ENCODE data around the gene FUT9.
A peak's percentile ranks its signal among the peaks of the same experiment; 100 is the strongest.

Gene FUT9

DNA sequence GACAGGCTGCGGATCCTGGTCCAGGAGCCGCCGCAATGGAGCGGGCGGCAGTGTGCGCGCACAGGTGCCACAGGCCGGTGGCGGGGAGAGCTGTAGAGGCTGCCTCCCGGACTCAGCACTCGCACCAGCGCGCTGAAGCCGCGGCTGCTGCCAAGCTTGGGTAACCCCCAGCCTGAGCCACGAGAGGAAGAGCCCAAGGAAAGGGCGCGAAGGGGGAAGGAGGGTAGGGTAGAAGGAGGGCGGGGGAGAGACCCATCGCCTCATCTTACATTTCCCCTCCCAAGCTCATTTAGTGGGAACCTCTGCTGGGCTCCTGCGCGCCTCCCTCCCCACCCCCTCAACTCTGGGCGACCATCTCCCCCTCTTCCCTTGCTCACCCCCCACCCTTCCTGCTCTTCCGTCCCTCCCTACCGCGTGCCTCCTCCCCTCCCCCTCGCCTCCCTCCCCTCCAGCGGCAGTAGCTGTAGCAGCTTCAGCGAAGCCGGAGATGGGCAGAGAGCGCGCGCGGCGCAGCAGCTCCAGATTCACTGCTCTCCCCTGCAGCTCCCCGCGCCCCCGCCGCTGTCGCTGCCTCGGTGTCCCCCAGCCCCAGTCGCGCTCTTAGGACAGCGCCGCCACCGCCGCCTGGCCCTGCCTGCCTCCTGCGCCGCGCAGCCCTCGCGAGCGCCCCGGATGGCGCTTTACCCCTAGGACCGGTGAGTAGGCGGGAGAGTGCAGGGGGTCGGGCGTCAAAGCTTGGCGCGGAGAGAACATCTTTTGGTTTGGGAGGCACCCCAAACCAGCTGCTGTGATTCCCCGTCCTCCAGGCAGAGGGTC lies at the start of gene FUT9:
Gene FUT9, plus strand, starts transcription at position 457 of the 816 bp plus-strand sequence. CDS start 187,182 bp downstream, outside the sequence.
- DNase-seq, result peak; percentile 88

DNA sequence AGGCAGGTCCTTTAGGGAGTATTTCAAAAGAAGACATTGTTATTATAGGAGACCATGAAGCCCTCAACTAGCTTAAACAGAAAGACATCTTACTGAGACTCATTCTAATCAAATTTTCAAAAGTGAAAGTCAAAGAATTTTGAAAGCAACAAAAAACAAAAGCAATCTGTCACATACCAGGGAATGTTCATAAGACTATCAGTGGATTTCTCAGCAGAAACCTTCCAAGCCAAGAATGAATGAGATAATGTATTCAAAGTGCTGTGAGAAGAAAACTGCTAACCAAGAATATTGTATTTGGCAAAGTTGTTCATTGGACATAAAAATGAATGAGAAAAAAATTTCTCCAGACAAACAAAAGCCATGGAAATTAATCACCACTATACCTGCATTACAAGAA lies 48.2 kb upstream of the FUT9 start:
- no peak for DNase-seq

DNA sequence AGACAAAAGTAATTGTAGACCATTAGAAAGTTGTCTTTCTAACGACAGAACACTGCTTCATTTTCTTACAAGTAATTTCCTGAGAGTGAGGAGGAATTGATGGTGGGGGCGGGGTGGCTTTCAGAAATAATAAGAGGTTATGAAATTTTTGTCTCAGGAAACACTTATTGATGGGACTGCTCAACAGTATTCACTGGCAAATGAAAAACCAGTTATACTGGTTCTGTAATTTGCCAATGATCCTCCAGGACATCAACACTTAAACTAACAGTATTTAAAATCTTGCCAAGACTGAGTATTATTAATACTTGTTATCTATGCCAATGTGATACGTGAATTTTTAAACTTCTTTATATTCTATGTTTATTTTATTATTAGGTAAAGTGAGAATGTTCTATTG lies 41.8 kb upstream of the FUT9 start:
- DNase-seq, result no peak

DNA sequence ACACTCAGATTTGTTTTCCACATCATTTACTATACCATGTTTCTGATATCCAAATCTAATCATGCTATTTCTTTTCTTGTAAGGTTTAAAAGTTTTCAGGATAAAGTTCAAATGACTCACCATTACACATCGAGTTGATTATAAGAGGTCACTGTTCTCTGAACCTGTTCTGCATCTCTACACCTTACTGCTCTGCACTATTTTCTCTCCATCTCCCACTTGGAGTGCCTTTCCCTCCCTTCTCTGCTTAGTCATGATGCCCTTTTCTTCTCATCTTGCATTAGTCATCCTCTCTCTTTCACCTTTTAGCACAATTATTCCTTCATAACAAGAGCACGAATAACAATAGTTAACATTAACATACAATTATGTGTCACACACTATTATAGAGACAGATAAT lies 37.5 kb upstream of the FUT9 start:
- DNase-seq, result no peak

DNA sequence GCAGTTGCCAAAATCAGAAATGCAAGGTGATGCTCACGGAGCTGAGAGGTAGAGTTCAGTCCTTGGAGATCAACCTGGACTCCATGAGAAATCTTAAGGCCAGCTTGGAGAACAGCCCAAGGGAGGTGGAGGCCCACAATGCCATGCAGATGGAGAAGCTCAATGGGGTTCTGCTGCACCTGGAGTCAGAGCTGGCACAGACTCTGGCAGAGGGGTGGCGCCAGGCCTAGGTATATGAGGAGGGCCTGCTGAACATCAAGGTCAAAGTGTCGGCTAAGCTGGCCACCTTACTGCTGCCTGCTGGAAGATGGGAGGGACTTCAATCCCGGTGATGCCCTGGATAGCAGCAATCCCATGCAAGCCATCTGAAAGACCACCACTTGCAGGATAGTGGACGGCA lies 23.9 kb upstream of the FUT9 start:
- DNase-seq, result no peak

DNA sequence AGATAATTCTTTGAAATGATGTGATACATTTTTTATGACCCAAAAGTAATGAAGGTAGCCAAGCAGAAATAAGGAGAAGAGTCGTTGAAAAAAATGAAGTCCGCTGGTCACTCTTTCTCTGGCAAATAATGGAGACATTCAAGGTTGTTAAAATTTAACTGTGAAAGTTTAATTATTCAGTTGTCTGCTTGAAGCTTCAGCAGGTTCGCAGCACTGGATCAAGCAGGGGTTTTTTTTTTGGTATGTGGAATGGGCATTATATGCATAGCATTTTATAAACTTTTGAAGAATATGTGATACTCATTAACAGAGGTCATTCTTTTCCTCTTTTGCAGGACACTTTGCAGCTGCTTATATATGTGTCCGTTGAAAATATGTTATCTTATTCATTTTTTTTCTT lies 21.6 kb upstream of the FUT9 start:
- DNase-seq, result no peak

DNA sequence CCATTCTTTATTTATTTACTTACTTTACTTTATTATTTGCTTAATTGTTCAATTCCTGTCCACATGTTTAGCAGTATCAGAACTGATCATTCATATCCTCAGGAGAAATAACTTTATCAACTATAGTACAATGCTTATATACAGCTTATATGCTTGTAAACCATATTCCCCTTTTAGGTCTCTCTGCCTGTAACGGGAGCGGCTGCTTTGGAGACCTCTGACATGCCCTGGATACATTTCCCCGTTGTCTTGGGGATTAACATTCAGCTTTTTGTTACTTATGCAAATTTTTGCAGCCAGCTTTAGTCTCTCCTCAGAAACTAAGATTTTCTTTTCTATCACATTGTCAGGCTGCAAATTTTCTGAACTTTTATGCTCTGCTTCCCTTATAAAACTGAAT lies 17.6 kb upstream of the FUT9 start:
- DNase-seq, result no peak

DNA sequence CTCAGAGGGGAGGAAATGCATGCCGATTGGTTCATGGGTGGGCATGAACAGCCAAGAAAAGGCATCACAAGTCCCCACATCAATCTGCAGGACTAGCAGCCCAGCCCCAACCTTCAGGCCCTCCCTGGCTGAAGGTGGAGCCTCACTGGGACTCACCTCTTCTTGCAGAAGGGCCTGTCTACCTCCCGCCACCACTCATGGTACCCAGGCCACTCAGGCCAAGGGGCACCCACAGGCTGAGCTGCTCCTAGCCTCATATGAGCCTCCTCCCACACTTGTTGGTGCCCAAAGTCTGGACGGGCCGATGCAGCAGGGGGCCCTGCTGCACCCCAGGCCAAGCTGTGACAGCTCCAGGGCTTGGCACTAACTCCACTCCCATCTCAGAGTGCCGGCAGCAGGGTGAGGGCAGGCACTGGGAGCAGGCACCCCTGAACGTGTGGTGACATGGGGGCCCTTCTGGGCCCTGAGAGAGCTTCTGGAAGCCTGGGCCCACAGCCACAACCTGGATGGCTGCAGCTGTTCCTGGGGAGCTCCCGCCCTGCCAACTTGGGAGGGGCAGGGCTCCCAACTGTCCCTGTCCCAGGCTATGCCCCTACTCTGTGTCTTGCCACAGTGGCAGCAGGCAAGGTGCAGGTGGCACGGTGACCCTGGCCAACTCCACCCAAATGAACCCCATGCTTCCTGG lies 13.7 kb upstream of the FUT9 start:
- DNase-seq, result no peak

DNA sequence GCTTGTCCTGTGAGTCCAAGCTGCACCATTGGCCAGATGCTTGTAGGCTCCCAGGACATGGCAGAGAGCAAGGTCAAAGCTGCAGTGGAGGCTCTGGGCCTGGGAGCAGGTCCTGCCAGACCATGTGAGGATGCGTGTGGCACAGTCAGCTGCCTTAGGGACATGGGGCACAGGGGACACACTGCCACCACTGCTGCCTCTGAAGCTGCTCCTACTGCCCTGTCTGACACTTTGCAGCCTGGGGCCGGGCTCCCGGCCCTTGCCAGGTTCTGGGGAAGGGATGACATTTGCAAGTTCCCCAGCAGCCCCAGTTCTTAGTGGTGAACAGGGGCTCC lies 13.2 kb upstream of the FUT9 start:
- no peak for DNase-seq

DNA sequence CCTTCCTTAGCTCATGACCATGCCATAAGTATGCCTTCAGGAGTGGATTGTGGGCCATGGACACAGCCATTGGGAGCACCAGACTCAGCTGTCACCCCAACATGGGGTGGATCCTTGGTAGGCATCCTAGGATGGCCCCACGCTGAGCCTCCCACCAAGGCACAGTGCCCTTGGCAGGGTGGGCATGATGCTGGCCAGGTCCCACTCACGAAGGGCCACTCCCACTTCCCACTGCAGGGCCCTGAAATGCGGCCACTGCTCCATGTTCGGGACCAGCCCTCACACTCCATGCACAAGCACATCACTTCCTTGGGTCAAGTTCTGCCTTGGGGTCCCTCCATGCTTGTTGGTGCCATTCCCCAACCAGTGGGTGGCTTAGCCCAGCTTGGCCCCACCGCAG lies 12.9 kb upstream of the FUT9 start:
- no peak for DNase-seq

DNA sequence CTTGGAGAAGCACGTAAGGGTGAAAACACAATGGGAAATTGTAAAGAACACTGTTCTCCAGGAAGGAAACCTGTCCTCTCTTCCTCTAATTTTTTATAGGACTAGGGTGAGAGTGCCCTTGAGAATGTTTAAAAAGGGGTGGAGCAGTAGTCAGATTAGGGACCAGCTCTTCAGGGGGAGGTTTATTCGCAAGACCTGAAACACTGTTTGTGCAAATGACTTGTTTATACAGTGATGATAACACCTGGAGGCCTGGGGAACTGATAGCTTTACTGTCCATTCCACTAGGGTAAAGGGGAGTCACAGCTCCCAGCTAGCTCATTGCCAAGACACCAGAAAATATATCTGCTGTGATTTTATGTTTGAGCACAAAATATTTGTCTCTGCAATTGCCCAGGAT lies 8.1 kb upstream of the FUT9 start:
- DNase-seq, result no peak

DNA sequence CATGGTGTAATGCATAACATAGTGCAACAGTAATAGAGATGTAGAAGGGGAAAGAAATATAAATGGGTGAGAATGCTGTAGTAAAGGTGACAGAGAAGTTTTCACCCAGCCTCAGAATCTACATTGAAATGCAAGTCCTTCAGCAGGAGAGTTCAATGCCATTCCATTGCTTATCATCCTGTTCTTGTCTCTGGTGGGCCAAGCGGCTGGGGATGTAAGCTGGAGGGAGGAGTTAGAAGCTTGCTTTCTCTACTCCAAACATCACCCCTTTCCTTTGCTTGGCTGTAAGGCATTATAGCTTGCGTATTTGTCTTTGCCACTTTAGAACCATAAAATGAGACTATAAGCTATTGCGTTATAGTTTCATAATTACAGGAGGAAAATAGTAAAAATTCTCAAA lies 2.2 kb upstream of the FUT9 start:
- DNase-seq, result no peak

DNA sequence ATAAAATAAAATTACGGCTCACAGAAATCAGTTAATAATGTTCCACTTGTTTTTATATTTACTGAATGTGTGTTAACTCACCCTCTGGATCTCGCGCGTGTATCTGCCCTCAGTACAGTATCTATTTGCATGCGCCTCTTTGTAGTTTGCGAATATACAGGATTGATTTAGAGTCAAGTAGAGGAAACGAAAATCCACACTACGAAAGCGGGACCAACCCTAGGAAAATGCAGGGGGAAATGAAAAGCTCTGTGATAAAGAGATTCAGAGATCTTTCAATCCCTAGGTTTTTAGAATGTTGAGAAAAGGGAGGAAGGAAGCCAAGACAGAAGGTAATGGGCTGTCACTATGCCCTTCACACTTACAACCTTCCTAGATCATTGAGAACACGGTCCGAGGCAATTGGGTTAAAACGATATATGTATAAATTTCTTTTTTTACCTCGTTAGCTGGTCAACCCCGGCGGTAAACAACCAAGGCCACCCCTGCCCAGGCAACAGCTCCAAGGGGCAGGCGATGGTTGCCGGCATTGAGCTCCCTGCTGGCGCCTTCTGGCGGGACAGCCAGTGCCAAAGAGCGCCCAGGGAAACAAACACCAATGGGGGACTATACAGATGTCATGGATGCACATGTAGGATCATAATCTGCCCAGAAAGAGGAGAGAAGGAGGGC lies 792 bp upstream of the FUT9 start:
- peak; percentile 78 for DNase-seq

DNA sequence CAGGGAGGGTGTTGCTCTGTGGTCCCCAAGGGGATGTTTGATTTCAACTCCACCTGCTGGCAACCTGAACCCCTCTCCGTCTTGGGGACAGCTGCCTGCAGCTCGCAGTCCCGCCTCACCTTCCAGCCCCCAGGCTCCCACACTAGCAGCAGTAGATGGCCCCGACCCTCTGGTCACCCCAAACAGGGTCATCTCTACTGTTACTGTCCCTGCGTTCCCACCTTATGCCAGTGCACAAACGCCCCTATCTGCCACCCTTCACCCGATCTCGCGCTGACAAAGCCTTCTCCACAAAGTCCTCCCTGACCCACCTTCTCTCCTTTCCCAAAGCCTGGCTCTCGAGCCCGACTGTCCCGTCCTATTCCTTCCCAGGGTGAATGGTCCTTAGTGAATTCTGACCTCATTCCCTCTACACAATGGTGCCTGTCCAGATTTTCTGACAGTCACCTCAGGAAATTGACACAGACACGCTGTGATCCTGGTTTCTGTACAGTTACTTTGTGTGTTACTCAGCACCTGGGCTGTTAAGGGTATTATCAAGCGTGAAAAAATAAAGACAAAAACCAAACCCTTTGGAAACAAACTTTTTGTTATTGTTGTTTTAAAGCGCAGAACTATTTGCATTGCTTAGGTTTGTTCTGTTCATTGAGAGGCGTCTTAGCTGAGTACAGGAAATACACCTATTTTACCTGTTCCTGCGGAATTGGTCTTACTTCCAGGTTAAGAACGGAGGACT lies 728 bp downstream of the FUT9 start:
- DNase-seq, result no peak

DNA sequence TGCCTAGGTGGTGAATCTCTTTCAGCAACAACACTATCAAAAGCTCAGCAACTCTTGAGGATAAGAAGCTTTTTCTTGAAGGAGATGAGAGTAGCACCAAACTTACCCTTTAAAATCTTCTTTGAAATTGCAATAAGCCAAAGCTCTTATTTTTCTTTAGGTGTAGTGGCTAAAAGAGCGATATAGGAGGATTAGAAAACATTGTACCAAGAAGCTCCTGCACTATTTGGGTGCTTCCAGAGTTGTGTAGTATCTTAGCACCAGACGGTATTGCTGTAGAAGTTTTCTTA lies 1.2 kb downstream of the FUT9 start:
- DNase-seq, result no peak

DNA sequence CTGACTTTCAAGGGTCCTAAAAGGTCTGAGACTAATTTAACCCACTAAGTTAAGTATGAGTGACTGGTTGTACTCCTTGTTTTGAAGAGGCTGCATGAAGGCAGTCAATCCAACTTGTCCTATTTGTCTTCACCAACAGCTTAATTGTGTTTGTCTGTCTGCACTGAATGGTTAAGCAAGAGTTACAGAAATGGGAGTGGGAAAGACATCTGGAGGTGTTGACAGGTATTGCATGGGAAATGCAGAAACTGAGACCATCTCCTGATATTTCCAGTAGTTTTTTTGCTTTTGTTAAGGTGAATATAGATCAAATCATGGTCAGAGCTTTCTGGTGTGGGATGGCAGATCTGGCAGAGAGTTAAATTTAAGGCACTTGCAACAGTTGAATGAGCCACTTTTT lies 6.5 kb downstream of the FUT9 start:
- no peak for DNase-seq

DNA sequence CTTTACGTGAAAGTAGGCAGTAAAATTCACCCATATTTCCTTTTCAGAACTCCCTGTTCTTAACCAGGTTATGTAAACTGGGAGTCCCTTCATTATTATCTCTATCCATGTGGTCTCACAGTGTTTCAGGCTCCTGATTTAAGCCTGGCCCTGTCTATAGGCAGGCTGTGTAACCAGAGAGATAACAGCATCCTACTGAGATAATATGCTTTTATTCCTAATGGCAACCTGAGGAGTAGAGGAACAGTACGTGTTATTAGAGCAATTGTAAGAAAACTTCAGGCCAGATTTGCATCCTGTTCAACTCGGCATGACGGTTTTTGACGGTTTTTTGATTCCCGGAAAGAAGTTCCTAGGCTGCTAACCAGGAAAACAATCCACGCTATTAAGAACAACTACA lies 16.9 kb downstream of the FUT9 start:
- DNase-seq, result no peak

DNA sequence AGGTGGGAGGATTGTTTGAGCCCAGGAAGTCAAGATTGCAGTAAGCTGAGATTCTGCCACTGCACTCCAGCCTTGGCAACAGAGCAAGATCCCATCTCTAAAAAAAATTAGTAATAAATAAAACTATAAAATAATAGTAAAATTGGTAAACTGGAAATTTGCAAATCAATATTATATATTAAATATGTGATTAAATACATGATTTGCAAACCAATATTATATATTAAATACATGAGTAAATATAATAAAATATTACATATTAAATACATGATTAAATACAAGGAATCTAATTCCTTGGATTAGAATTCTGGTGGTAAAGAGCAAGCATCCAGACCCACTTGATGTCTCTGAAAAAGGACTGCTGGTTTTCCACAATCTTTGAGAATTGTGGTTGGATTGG lies 35.8 kb downstream of the FUT9 start:
- DNase-seq, result no peak

DNA sequence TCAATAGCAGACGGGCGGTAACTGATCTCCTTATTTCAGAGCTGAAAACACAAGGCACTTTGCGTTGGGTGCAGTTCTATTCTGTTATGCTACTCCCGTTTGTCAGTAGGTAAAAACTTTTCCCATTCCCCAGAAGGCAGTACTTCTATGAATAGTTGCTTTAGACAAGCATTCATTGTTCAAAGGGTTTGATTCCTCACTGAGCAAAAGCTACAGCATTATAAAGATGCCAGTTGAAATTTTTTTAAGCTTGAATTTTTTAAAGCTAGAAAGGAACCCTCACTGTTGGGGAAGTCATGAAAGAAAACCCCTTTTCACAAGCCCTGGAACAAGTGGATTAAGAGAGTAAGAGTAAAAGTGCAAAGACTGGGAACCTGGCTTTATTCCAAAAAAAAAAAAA lies 42.3 kb downstream of the FUT9 start:
- DNase-seq, result no peak

DNA sequence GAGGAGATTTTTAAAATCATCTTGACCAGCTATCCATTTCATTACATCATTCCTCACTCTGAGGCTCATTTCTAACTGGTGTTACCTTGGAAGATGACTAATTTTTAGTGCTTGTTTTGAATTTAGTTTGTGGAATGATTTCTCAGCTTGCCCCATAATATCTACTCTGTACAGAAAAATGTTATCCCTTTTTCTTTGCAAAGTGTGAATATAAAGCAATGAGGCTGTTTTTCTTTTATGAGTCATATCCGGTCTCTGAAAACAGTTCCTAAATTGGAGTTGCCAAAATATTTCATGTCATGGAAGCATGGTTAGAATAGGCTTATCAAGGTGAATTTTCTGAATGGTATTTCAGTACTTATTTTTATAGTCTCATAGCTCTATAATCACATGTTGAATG lies 43.8 kb downstream of the FUT9 start:
- DNase-seq, result no peak

DNA sequence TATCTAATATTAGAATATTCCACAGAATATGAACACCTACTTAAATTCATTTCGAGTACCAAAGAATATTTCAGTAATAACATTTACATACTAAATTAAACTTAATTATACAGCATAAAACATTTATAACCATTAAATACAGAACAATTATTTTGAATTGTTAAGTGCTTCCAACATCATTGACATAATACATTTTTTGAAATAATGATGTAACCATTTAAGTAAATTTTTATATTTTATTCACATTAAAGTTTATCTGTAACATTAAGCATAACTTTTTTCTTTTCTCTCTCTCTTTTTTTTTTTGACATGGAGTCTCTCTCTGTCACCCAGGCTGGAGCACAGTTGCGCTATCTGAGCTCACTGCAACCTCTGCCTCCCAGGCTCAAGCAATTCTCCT lies 44.5 kb downstream of the FUT9 start:
- no peak for DNase-seq

DNA sequence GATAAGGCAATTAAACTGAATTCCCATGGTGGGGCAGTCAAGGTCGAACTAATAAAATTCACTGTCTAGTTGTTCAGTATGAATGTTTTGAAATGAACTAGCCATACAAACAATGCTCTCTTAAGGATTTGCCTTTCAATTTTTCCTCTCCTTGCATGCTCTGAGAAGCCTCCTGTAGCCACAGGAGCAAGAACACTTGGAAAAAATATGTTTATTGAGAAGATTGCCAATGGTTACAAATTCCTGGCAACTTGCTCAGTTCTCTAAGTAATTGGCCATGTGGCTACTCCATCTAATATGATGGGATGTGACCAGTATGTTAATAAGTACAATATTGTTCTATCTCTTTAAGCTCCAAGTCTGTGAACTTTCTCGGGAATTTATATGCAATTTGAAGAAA lies 49.4 kb downstream of the FUT9 start:
- no peak for DNase-seq

DNA sequence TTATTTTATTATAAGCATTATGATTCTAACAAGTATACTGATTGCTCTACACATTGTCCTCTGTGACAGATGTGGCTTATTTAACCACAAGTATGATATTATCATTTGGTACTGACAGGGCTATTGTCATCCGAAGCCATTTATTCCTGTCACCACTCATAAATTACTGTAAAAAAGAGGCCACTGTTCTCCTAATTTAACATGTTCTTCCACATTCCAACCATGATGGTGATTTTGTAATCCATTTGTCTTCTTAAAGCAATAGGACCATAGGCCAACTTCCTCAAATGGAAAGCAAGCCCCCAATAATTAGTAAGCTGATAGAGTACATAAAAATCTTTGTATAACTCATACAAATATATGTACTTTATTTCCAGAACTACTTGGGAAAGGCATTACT lies 50.6 kb downstream of the FUT9 start:
- DNase-seq, result no peak

DNA sequence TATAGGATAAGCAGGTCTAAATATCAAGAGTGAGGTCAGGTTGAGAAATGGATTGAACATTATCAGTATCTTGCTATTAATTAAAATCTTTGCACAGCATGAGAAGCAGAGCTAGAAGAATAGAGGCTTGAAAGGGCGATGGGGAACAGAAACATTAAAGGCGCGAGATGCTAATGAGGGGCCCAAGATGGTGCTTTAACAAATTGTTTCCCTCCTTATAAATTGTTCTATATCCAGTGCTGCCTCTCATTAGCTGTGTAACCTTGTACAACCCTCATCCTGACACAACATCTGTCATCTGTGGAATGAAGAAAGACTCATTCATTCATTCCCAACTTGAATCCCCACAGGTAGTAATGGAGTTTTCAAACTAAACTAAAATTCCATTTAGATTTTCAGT lies 57.8 kb downstream of the FUT9 start:
- DNase-seq, result no peak
